ENCODE measurements around the gene GLIS1.

DNA sequence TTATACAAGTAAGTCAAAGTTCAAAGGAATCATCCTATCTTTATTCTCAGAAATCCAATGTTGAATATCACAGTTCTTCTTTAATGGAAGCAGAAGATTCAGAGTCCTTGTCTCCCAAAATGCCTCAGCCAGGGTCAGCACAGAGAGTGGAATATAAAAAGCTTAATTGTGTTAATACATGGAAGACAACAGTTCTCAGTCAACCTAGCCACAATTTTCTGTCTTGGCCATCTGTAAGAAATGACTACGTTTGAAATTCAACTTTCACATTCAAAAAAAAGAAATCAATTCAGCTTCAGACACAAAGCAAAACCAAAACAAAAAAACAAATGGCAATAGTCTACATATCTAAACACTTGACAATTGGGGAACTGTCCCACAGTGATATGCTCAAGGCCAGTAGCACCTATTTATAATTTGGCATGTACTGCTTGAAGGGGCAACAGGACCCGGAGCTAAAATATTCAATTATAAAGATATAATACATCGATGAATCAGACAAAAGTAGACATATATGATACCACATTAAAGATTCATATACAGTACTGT, 27.3 kb upstream of the GLIS1 start:
- TF ChIP-seq CTCF (optimal IDR thresholded peaks at IDR 0.05 in 1 of 3, IDR thresholded peaks at IDR 0.05 in 1 of 3, conservative IDR thresholded peaks at IDR 0.05 in 1 of 3; ENCODE audit: extremely low read depth in 1 of 3, insufficient read depth in 2 of 3, low read length in 3 of 3), result no peak
- no peak for TF ChIP-seq EZH2 (IDR thresholded peaks at IDR 0.05; ENCODE audit: low read length)

Measured in keratinocyte (primary cell).